K562 (cell line): ENCODE results near the gene SOAT1.

Experiments
- CTCF ChIP-seq, 3 experiments: IDR thresholded peaks in 2 of 3; conservative IDR thresholded peaks in 1 of 3; 2 replicates each; pipeline ENCODE4 v1.5.1; 2011 to 2012; ENCODE audit warnings: low read length in 3 of 3, mild to moderate bottlenecking in 3 of 3, control low read depth in 2 of 3, improper control_type of control experiment in 1 of 3, inconsistent platforms in 1 of 3, low read depth in 1 of 3, mixed read lengths in 1 of 3, moderate library complexity in 1 of 3; ENCODE audit not compliant: insufficient read depth in 2 of 3
- EZH2 ChIP-seq: IDR thresholded peaks from 2 replicates; pipeline ENCODE4 v1.6.1; 2012; ENCODE audit warnings: low read depth, mild to moderate bottlenecking, inconsistent platforms, low read length, borderline replicate concordance
- NFIC ChIP-seq: fragments of 450-650 bp; IDR thresholded peaks from 2 replicates; pipeline ENCODE4 v1.6.1; 2017; ENCODE audit warnings: mild to moderate bottlenecking, inconsistent platforms
- YY1 ChIP-seq, 3 experiments: IDR thresholded peaks; 2 replicates each; pipeline ENCODE4 v1.6.1; 2011; ENCODE audit warnings: low read length in 2 of 3, mild to moderate bottlenecking in 2 of 3, moderate library complexity in 2 of 3, borderline replicate concordance in 1 of 3, control low read depth in 1 of 3, low read depth in 1 of 3; ENCODE audit not compliant: insufficient read depth in 3 of 3, insufficient replicate concordance in 2 of 3, control insufficient read depth in 1 of 3, insufficient read length in 1 of 3; ENCODE audit errors: extremely low read depth in 1 of 3
- ZNF507 ChIP-seq: conservative IDR thresholded peaks from 2 replicates; pipeline ENCODE4 v1.6.1; 2017; ENCODE audit warnings: missing genetic modification characterization, missing compliant biosample characterization
- ZNF707 ChIP-seq: fragments of 250-450 bp; sonication (Bioruptor Pico); conservative IDR thresholded peaks from 2 replicates; pipeline ENCODE4 v1.8.0; 2022; ENCODE audit warnings: inconsistent platforms, mild to moderate bottlenecking, moderate library complexity

- TF ChIP-seq NFIC = no peak
- no peak for TF ChIP-seq EZH2
- TF ChIP-seq CTCF (IDR thresholded peaks at IDR 0.05 in 2 of 3, conservative IDR thresholded peaks at IDR 0.05 in 1 of 3; ENCODE audit: insufficient read depth in 2 of 3, low read depth in 1 of 3, low read length in 3 of 3) = no peak
- no peak for TF ChIP-seq ZNF707 (CRISPR knock-in tag)
- no peak for TF ChIP-seq YY1 (IDR thresholded peaks at IDR 0.05; ENCODE audit: borderline replicate concordance in 1 of 3, control insufficient read depth in 1 of 3, extremely low read depth in 1 of 3, insufficient read depth in 3 of 3, insufficient read length in 1 of 3, insufficient replicate concordance in 2 of 3, low read depth in 1 of 3, low read length in 2 of 3)
- TF ChIP-seq ZNF507 = no peak
Observed at GRCh38 chr1:179321533-179322216, 28.1 kb downstream of the SOAT1 start.
